Activated B cell treated with CpG ODN at 0.5 μM for 24 hours (primary cell): ENCODE measurements around the gene DNASE1. TPM values are rescaled to one million over a fixed set of nuclear protein-coding genes. Genes with fewer than 3 reads are reported as not detected.

Experiments used
- ATAC-seq: fragments of 200-7000 bp; cut with Tn5 transposase; one replicate; pipeline ENCODE4 v1.10.0; 2021; ENCODE audit warnings: low read depth, mild to moderate bottlenecking, moderate library complexity
- CTCF ChIA-PET: fragments of 350-600 bp; sonication (Branson Sonifier 250); formaldehyde crosslinking; loops from one replicate; lab custom pipeline; 2021; ENCODE audit warnings: antibody characterized with exemption; lab: Charles Lee
- POLR2A ChIA-PET: fragments of 350-600 bp; sonication (Branson Sonifier 250); formaldehyde crosslinking; loops from one replicate; lab custom pipeline; 2021; ENCODE audit warnings: antibody characterized with exemption; lab: Charles Lee
- DNase-seq: peaks from one replicate; pipeline ENCODE4 v3.0.0; 2022
- H3K27ac Mint-ChIP-seq: one replicate; pipeline ENCODE4 v1.8.0; 2020; ENCODE audit warnings: mixed read lengths
- H3K27me3 Mint-ChIP-seq: one replicate; pipeline ENCODE4 v1.8.0; 2021; ENCODE audit warnings: mixed read lengths
- H3K36me3 Mint-ChIP-seq: one replicate; pipeline ENCODE4 v1.8.0; 2021; ENCODE audit warnings: low read depth, mixed read lengths
- H3K4me1 Mint-ChIP-seq: one replicate; pipeline ENCODE4 v1.8.0; 2021; ENCODE audit warnings: mixed read lengths
- H3K4me3 Mint-ChIP-seq: one replicate; pipeline ENCODE4 v1.8.0; 2020; ENCODE audit warnings: mild to moderate bottlenecking, mixed read lengths
- H3K9me3 Mint-ChIP-seq: one replicate; pipeline ENCODE4 v1.8.0; 2020; ENCODE audit warnings: mixed read lengths
- CTCF ChIP-seq: fragments of 200-600 bp; IDR thresholded peaks from one replicate; pipeline ENCODE4 v1.8.0; 2022; ENCODE audit warnings: antibody characterized with exemption, mild to moderate bottlenecking
- intact Hi-C: fragments of 100-400 bp; cut with micrococcal nuclease; formaldehyde crosslinking; loops from one replicate; pipeline ENCODE4 v1.15.1; 2024
- total RNA-seq: library from RNA; stranded (reverse); gene quantifications from 2 replicates; pipeline ENCODE4 v1.2.3, GENCODE V29; 2022

The DNASE1 gene
- total RNA-seq, 1 donor from 2014 or later = 28.5 TPM

GRCh38 chr16:3618769-3619141 is 35.7 kb upstream of the DNASE1 start:
- ChIA-PET POLR2A (no interaction called here), CTCF (no interaction called here)
- H3K27me3 Mint-ChIP-seq = no peaks in the 10 kb centered on the region
- DNase-seq (no peak), ATAC-seq (peak; percentile 18)
- H3K4me3 Mint-ChIP-seq = no peak overlapping the region
- H3K27ac Mint-ChIP-seq = no peak overlapping the region
- H3K9me3 Mint-ChIP-seq = no peaks in the 10 kb centered on the region
- intact Hi-C loops = loop anchor here (10.0 kb wide), 1 partner anchor 464 kb away; no protein-coding TSS in a partner anchor
- peaks cover 21% of the 10 kb centered on the region for H3K36me3 Mint-ChIP-seq
- TF ChIP-seq CTCF = no peak
- H3K4me1 Mint-ChIP-seq = peaks cover 35% of the 10 kb centered on the region

GRCh38 chr16:3623642-3624041 is 30.8 kb upstream of the DNASE1 start:
- H3K27ac Mint-ChIP-seq = no peak overlapping the region
- ChIA-PET POLR2A (interaction anchor here (0.8 kb wide), 1 partner anchor 12 kb away, joined by 7 read pairs; no protein-coding TSS in a partner anchor), CTCF (interaction anchor here (0.9 kb wide), 1 partner anchor 14 kb away, joined by 5 read pairs; no protein-coding TSS in a partner anchor)
- no peaks in the 10 kb centered on the region for H3K27me3 Mint-ChIP-seq
- no peaks in the 10 kb centered on the region for H3K36me3 Mint-ChIP-seq
- no peaks in the 10 kb centered on the region for H3K9me3 Mint-ChIP-seq
- H3K4me3 Mint-ChIP-seq = peak overlapping the region; percentile 62
- ATAC-seq = no peak
- intact Hi-C loops = no loop called here
- no peak for TF ChIP-seq CTCF
- peaks cover 52% of the 10 kb centered on the region for H3K4me1 Mint-ChIP-seq
- DNase-seq = no peak

GRCh38 chr16:3625331-3625730 is 29.2 kb upstream of the DNASE1 start:
- intact Hi-C loops = no loop called here
- Mint-ChIP-seq H3K27me3 (no peaks in the 10 kb centered on the region), H3K36me3 (no peaks in the 10 kb centered on the region), H3K27ac (peak overlapping the region; percentile 76), H3K4me1 (peaks cover 51% of the 10 kb centered on the region), H3K4me3 (no peak overlapping the region), H3K9me3 (no peaks in the 10 kb centered on the region)
- no peak for TF ChIP-seq CTCF
- ChIA-PET CTCF (no interaction called here), POLR2A (interaction anchor here (0.7 to 2.1 kb wide), 2 partner anchors 13 to 1092 kb away, joined by 3 to 8 read pairs; partner anchors contain the start of gene SLX4)
- DNase-seq = no peak
- ATAC-seq = no peak

GRCh38 chr16:3625911-3626732 is 28.4 kb upstream of the DNASE1 start:
- ATAC-seq (peak; percentile 82), DNase-seq (no peak)
- intact Hi-C loops = loop anchor here (1.0 kb wide), 1 partner anchor 15 kb away; the partner anchor contains the start of gene SLX4
- H3K4me1 Mint-ChIP-seq = peaks cover 51% of the 10 kb centered on the region
- H3K27ac Mint-ChIP-seq = peak overlapping the region; percentile 76
- H3K27me3 Mint-ChIP-seq = no peaks in the 10 kb centered on the region
- TF ChIP-seq CTCF = no peak
- ChIA-PET POLR2A (interaction anchor here (0.5 to 2.1 kb wide), 3 partner anchors 14 to 1093 kb away, joined by 3 to 8 read pairs (median 6); partner anchors contain the start of gene SLX4), CTCF (no interaction called here)
- no peaks in the 10 kb centered on the region for H3K36me3 Mint-ChIP-seq
- no peaks in the 10 kb centered on the region for H3K9me3 Mint-ChIP-seq
- peak overlapping the region; percentile 39 for H3K4me3 Mint-ChIP-seq

- no peak for TF ChIP-seq CTCF
- POLR2A ChIA-PET = interaction anchor here (0.7 to 0.9 kb wide), 2 partner anchors 242 to 244 kb away, joined by 3 to 5 read pairs; no protein-coding TSS in a partner anchor
- ATAC-seq = peak; percentile 80
- no peak for DNase-seq
- Mint-ChIP-seq H3K27ac (peak overlapping the region; percentile 85), H3K4me1 (peaks cover 25% of the 10 kb centered on the region), H3K27me3 (no peaks in the 10 kb centered on the region), H3K4me3 (peak overlapping the region; percentile 13), H3K9me3 (no peaks in the 10 kb centered on the region), H3K36me3 (peaks cover 10% of the 10 kb centered on the region)
- intact Hi-C loops = no loop called here
- CTCF ChIA-PET = interaction anchor here (0.8 to 1.1 kb wide), 2 partner anchors 13 to 18 kb away, joined by 3 to 5 read pairs; no protein-coding TSS in a partner anchor
Observed at GRCh38 chr16:3637371-3637923, 17.0 kb upstream of the DNASE1 start.
